Prostate gland (tissue), 2 donors: ENCODE data around the gene SPACA5. TPM values are rescaled to one million over a fixed set of nuclear protein-coding genes. Genes with fewer than 3 reads are reported as not detected.
A peak's percentile ranks its signal among the peaks of the same experiment; 100 is the strongest.
"Not testable (repeated sequence)": the region's sequence is repeated elsewhere in the genome, so short reads cannot be mapped to it uniquely, and the experiment has no call there.

Source experiments
- DNase-seq: peaks from one replicate; pipeline ENCODE4 v3.0.0-alpha.2; 2019; ENCODE audit warnings: low spot score
- H3K27ac ChIP-seq, 2 donors: fragments of 200-600 bp; sonication (generic); 2 replicates each; pipeline ENCODE4 v1.5.1; 2017 to 2019
- H3K27me3 ChIP-seq: fragments of 200-600 bp; sonication (generic); replicated peaks from 2 replicates; pipeline ENCODE4 v1.5.1; 2019; ENCODE audit not compliant: insufficient read depth
- H3K36me3 ChIP-seq, 2 donors: fragments of 200-600 bp; sonication (generic); 1 replicate in 1 of 2; 2 replicates in 1 of 2; pipeline versions ENCODE4 v1.5.1 to v1.8.1; 2017 to 2019
- H3K4me1 ChIP-seq: fragments of 200-600 bp; sonication (generic); replicated peaks from 2 replicates; pipeline ENCODE4 v1.5.1; 2019
- H3K4me3 ChIP-seq, 2 donors: fragments of 200-600 bp; sonication (generic); 2 replicates each; pipeline ENCODE4 v1.5.1; 2017 to 2019
- H3K9me3 ChIP-seq: fragments of 200-600 bp; sonication (generic); 2 replicates; pipeline ENCODE4 v1.5.1; 2017
- CTCF ChIP-seq, 4 experiments: fragments of 200-600 bp in 2 of 4; fragments of 450-650 bp in 2 of 4; sonication (generic) in 2 of 4; IDR thresholded peaks; 1 replicate in 3 of 4; 2 replicates in 1 of 4; pipeline ENCODE4 v1.5.1; 2016 to 2019; ENCODE audit warnings: antibody characterized with exemption in 4 of 4, mild to moderate bottlenecking in 2 of 4, moderate library complexity in 2 of 4
- POLR2A ChIP-seq: fragments of 450-650 bp; IDR thresholded peaks from one replicate; pipeline ENCODE4 v1.6.1; 2016; ENCODE audit warnings: antibody characterized with exemption, mild to moderate bottlenecking
- POLR2AphosphoS5 ChIP-seq: sonication (generic); formaldehyde crosslinking; IDR thresholded peaks from one replicate; pipeline ENCODE4 v1.6.1; 2017; ENCODE audit warnings: antibody characterized with exemption
- WGBS: methylation state at CpG from one replicate; pipeline ENCODE4 v1.1.5; 2018; 5-methylcytosine and 5-hydroxymethylcytosine counted together
- intact Hi-C: fragments of 100-400 bp; cut with DNase I; formaldehyde crosslinking; loops from one replicate; pipeline ENCODE4 v1.14.2; 2022
- total RNA-seq, 2 donors: library from RNA; depleted of rRNA; stranded (reverse); fragments of >200 nt; gene quantifications; one replicate each; pipeline ENCODE4 v1.1.0, GENCODE V29; 2016

Gene SPACA5
- total RNA-seq, 2 donors from 2014 or later = not detected

- no peaks in the 10 kb centered on the region for H3K9me3 ChIP-seq
- no peak overlapping the region for H3K27ac ChIP-seq
- intact Hi-C loops = no loop called here
- H3K4me3 ChIP-seq = no peak overlapping the region
- H3K36me3 ChIP-seq = no peaks in the 10 kb centered on the region
- 92% methylated on average over 3 of the region's 3 CpGs for WGBS
- no peak for TF ChIP-seq CTCF (IDR thresholded peaks at IDR 0.05)
- TF ChIP-seq POLR2A = no peak
- no peak for TF ChIP-seq POLR2AphosphoS5
- DNase-seq = no peak
- no peaks in the 10 kb centered on the region for H3K27me3 ChIP-seq
- H3K4me1 ChIP-seq = no peaks in the 10 kb centered on the region
Observed at GRCh38 chrX:48001260-48001659, 5.5 kb upstream of the SPACA5 start.

GRCh38 chrX:48002319-48002718, 4.5 kb upstream of the SPACA5 start:
- no peaks in the 10 kb centered on the region for H3K4me1 ChIP-seq
- H3K9me3 ChIP-seq = no peaks in the 10 kb centered on the region
- H3K4me3 ChIP-seq = no peak overlapping the region
- WGBS = 71% methylated on average over 3 of the region's 3 CpGs
- no peaks in the 10 kb centered on the region for H3K36me3 ChIP-seq
- no peak for TF ChIP-seq POLR2A
- TF ChIP-seq POLR2AphosphoS5 = no peak
- no peak for TF ChIP-seq CTCF (IDR thresholded peaks at IDR 0.05)
- H3K27me3 ChIP-seq = no peaks in the 10 kb centered on the region
- no peak overlapping the region for H3K27ac ChIP-seq
- intact Hi-C loops = no loop called here
- DNase-seq = no peak

- Histone ChIP-seq H3K9me3 (no peaks in the 10 kb centered on the region), H3K4me1 (no peaks in the 10 kb centered on the region), H3K27me3 (no peaks in the 10 kb centered on the region), H3K36me3 (no peaks in the 10 kb centered on the region), H3K4me3 (peak overlapping the region; percentile 40 to 49), H3K27ac (no peak overlapping the region)
- no peak for DNase-seq
- TF ChIP-seq CTCF (IDR thresholded peaks at IDR 0.05) = no peak
- no peak for TF ChIP-seq POLR2AphosphoS5
- TF ChIP-seq POLR2A = no peak
- WGBS = 52% methylated on average over 7 of the region's 7 CpGs
- intact Hi-C loops = no loop called here
Observed at GRCh38 chrX:48002929-48003328, 3.9 kb upstream of the SPACA5 start.

- TF ChIP-seq CTCF (IDR thresholded peaks at IDR 0.05) = no peak
- TF ChIP-seq POLR2AphosphoS5 = no peak
- no peak for TF ChIP-seq POLR2A
- Histone ChIP-seq H3K27ac (peak overlapping the region; percentile 53 to 69), H3K36me3 (no peaks in the 10 kb centered on the region), H3K9me3 (no peaks in the 10 kb centered on the region), H3K4me3 (peak overlapping the region; percentile 40 to 49), H3K27me3 (no peaks in the 10 kb centered on the region), H3K4me1 (no peaks in the 10 kb centered on the region)
- DNase-seq = no peak
- 2% methylated on average over 17 of the region's 18 CpGs for WGBS
- intact Hi-C loops = no loop called here
Observed at GRCh38 chrX:48003367-48003757, 3.4 kb upstream of the SPACA5 start.

GRCh38 chrX:48003758-48004457, 2.9 kb upstream of the SPACA5 start, which contains the start of gene ZNF182:
Gene ZNF182, minus strand, starts transcription at chrX:48003989. Its CDS starts 1,380 bp downstream, at chrX:48002609.
- peak within 1 kb of the TSS; percentile 40 to 49 for H3K4me3 ChIP-seq
- DNase-seq = peak; percentile 71
- TF ChIP-seq POLR2AphosphoS5 (peak; percentile 83), CTCF (IDR thresholded peaks at IDR 0.05) (no peak), POLR2A (peak; percentile 29)
- H3K4me1 ChIP-seq = no peaks in the 10 kb centered on the region
- WGBS = 0% methylated on average over 16 of the region's 34 CpGs
- H3K27me3 ChIP-seq = no peaks in the 10 kb centered on the region
- intact Hi-C loops = no loop called here
- H3K36me3 ChIP-seq = no peaks in the 10 kb centered on the region
- no peaks in the 10 kb centered on the region for H3K9me3 ChIP-seq
- peak within 1 kb of the TSS; percentile 53 to 69 for H3K27ac ChIP-seq

GRCh38 chrX:48009445-48009960, 2.7 kb downstream of the SPACA5 start:
- no CpG with 5 or more reads among the region's 2 CpGs for WGBS
- H3K27ac ChIP-seq, DNase-seq, H3K36me3 ChIP-seq, intact Hi-C loops, H3K27me3 ChIP-seq, H3K4me1 ChIP-seq, H3K4me3 ChIP-seq, H3K9me3 ChIP-seq: not testable (repeated sequence)

- H3K4me1 ChIP-seq, H3K27ac ChIP-seq, H3K4me3 ChIP-seq, H3K9me3 ChIP-seq, H3K27me3 ChIP-seq, DNase-seq, intact Hi-C loops, H3K36me3 ChIP-seq: not testable (repeated sequence)
- WGBS = over 99% methylated on average over 17 of the region's 46 CpGs
Observed at GRCh38 chrX:48016583-48017310, 10.0 kb downstream of the SPACA5 start.
